HepG2 (cell line): ENCODE data around the gene BAHCC1.

Experiments used
- ATF3 ChIP-seq: sonication (generic); formaldehyde crosslinking; IDR thresholded peaks from 2 replicates; pipeline ENCODE4 v1.4.0; 2020; ENCODE audit warnings: missing genetic modification reagents
- FOSL1 ChIP-seq: sonication (generic); formaldehyde crosslinking; IDR thresholded peaks from 2 replicates; pipeline ENCODE4 v1.9.0; 2021; ENCODE audit warnings: missing genetic modification reagents, borderline replicate concordance
- JUN ChIP-seq: sonication (generic); formaldehyde crosslinking; IDR thresholded peaks from 2 replicates; pipeline ENCODE4 v1.4.0; 2020; ENCODE audit warnings: mild to moderate bottlenecking, missing genetic modification reagents
- MAFK ChIP-seq, 2 experiments: IDR thresholded peaks in 1 of 2; conservative IDR thresholded peaks in 1 of 2; 2 replicates each; pipeline ENCODE4 v1.6.1; 2011; ENCODE audit warnings: improper control_type of control experiment in 2 of 2, low read length in 2 of 2
- NR3C1 ChIP-seq: sonication (generic); formaldehyde crosslinking; IDR thresholded peaks from 2 replicates; pipeline ENCODE4 v1.4.0; 2020; ENCODE audit warnings: missing genetic modification reagents
- PPARG ChIP-seq: conservative IDR thresholded peaks from 2 replicates; pipeline ENCODE4 v1.6.1; 2016; ENCODE audit warnings: missing biosample characterization, missing genetic modification reagents

GRCh38 chr17:81479175-81480071 is 84.2 kb downstream of the BAHCC1 start:
- TF ChIP-seq PPARG (CRISPR knock-in tag) (no peak), JUN (no peak), ATF3 (no peak), NR3C1 (CRISPR knock-in tag) (no peak), FOSL1 (no peak), MAFK (conservative IDR thresholded peaks at IDR 0.05 in 1 of 2, IDR thresholded peaks at IDR 0.05 in 1 of 2; ENCODE audit: low read length in 2 of 2) (no peak)
